SU-DHL-6 (cell line): ENCODE measurements around the gene SMARCAD1.

Experiments used
- H2AFZ ChIP-seq: fragments of 200-600 bp; sonication (generic); 2 replicates; pipeline ENCODE4 v1.6.1; 2014; ENCODE audit warnings: low read depth, mild to moderate bottlenecking, moderate library complexity, mixed read lengths, antibody characterized with exemption, low read length; ENCODE audit not compliant: severe bottlenecking
- H3F3A ChIP-seq: fragments of 200-600 bp; shearing (Covaris generic); 2 replicates; pipeline ENCODE4 v1.6.0; 2016; ENCODE audit warnings: antibody characterized with exemption, mild to moderate bottlenecking; ENCODE audit not compliant: insufficient read depth
- H3K27ac ChIP-seq: fragments of 200-600 bp; sonication (generic); 2 replicates; pipeline ENCODE4 v1.5.1; 2016; ENCODE audit warnings: low read depth, mild to moderate bottlenecking, low read length, moderate library complexity, mixed read lengths
- H3K27me3 ChIP-seq: fragments of 200-600 bp; sonication (generic), shearing (Covaris generic); 2 replicates; pipeline ENCODE4 v1.6.0; 2014; ENCODE audit warnings: mild to moderate bottlenecking, low read length
- H3K36me3 ChIP-seq: fragments of 200-600 bp; sonication (generic); 2 replicates; pipeline ENCODE4 v1.6.1; 2014; ENCODE audit warnings: mild to moderate bottlenecking, low read length, mixed read lengths
- H3K4me2 ChIP-seq: fragments of 300-600, 200-600 bp; shearing (Covaris generic), sonication (generic); 2 replicates; pipeline ENCODE4 v1.6.0; 2014; ENCODE audit warnings: low read length, low read depth, mild to moderate bottlenecking; ENCODE audit not compliant: poor library complexity, severe bottlenecking
- H3K4me3 ChIP-seq: fragments of 200-600 bp; sonication (generic); 2 replicates; pipeline ENCODE4 v1.5.1; 2014; ENCODE audit warnings: antibody characterized with exemption, low read length, mild to moderate bottlenecking, mixed read lengths; ENCODE audit not compliant: insufficient read depth, poor library complexity, severe bottlenecking
- H3K79me2 ChIP-seq: fragments of 200-600 bp; sonication (generic); 2 replicates; pipeline ENCODE4 v1.6.1; 2014; ENCODE audit warnings: mild to moderate bottlenecking, low read length, moderate library complexity; ENCODE audit not compliant: insufficient read depth
- H3K9ac ChIP-seq: fragments of 200-600 bp; sonication (generic); 2 replicates; pipeline ENCODE4 v1.7.0; 2014; ENCODE audit warnings: mild to moderate bottlenecking, low read length
- H3K9me2 ChIP-seq: fragments of 200-600 bp; sonication (generic); replicated peaks from 2 replicates; pipeline ENCODE4 v1.6.1; 2014; ENCODE audit warnings: low read length; ENCODE audit not compliant: insufficient read depth
- H3K9me3 ChIP-seq: fragments of 200-600 bp; sonication (generic); 2 replicates; pipeline ENCODE4 v1.6.1; 2014; ENCODE audit warnings: low read length, mixed read lengths; ENCODE audit not compliant: insufficient read depth
- H4K20me1 ChIP-seq: fragments of 200-600 bp; sonication (generic); 2 replicates; pipeline ENCODE4 v1.6.1; 2014; ENCODE audit warnings: low read depth, mild to moderate bottlenecking, antibody characterized with exemption, low read length, moderate library complexity, mixed read lengths
- CTCF ChIP-seq: fragments of 200-600 bp; sonication (generic); IDR thresholded peaks from one replicate; pipeline ENCODE4 v1.5.1; 2017; ENCODE audit warnings: antibody characterized with exemption, mild to moderate bottlenecking, low read length, moderate library complexity; ENCODE audit not compliant: insufficient read depth, poor library complexity, severe bottlenecking
- EZH2phosphoT487 ChIP-seq: fragments of 200-600 bp; sonication (generic), shearing (Covaris generic); conservative IDR thresholded peaks from 2 replicates; pipeline ENCODE4 v1.6.1; 2018; ENCODE audit warnings: mild to moderate bottlenecking, antibody characterized with exemption, low read length, moderate library complexity, mixed read lengths

The SMARCAD1 gene

GRCh38 chr4:94171616-94172015 lies 36.0 kb upstream of the SMARCAD1 start:
- no peak overlapping the region for H3K4me3 ChIP-seq
- no peaks in the 10 kb centered on the region for H3K36me3 ChIP-seq
- TF ChIP-seq CTCF (no peak), EZH2phosphoT487 (no peak)
- no peaks in the 10 kb centered on the region for H3K9me3 ChIP-seq
- H3K27me3 ChIP-seq, result no peaks in the 10 kb centered on the region
- H3K27ac ChIP-seq, result no peak overlapping the region
- H2AFZ ChIP-seq, result no peak overlapping the region
- no peaks in the 10 kb centered on the region for H3K79me2 ChIP-seq
- H3K4me2 ChIP-seq, result no peak overlapping the region
- no peaks in the 10 kb centered on the region for H3K9me2 ChIP-seq
- no peaks in the 10 kb centered on the region for H4K20me1 ChIP-seq
- no peaks in the 10 kb centered on the region for H3F3A ChIP-seq
- no peak overlapping the region for H3K9ac ChIP-seq

- Histone ChIP-seq H2AFZ (no peak overlapping the region), H3K27ac (no peak overlapping the region), H3K9me2 (no peaks in the 10 kb centered on the region), H3K9me3 (no peaks in the 10 kb centered on the region), H3K9ac (no peak overlapping the region), H4K20me1 (no peaks in the 10 kb centered on the region), H3K36me3 (no peaks in the 10 kb centered on the region), H3K4me2 (no peak overlapping the region), H3K4me3 (no peak overlapping the region), H3K79me2 (no peaks in the 10 kb centered on the region), H3F3A (no peaks in the 10 kb centered on the region), H3K27me3 (no peaks in the 10 kb centered on the region)
- TF ChIP-seq CTCF (no peak), EZH2phosphoT487 (no peak)
Observed at GRCh38 chr4:94175553-94176261, 32.0 kb upstream of the SMARCAD1 start.

GRCh38 chr4:94177822-94178221 lies 29.8 kb upstream of the SMARCAD1 start:
- no peak overlapping the region for H2AFZ ChIP-seq
- no peak overlapping the region for H3K27ac ChIP-seq
- no peaks in the 10 kb centered on the region for H3K27me3 ChIP-seq
- TF ChIP-seq EZH2phosphoT487 (no peak), CTCF (no peak)
- H3K36me3 ChIP-seq, result no peaks in the 10 kb centered on the region
- no peaks in the 10 kb centered on the region for H3K9me2 ChIP-seq
- H3K79me2 ChIP-seq, result no peaks in the 10 kb centered on the region
- H4K20me1 ChIP-seq, result no peaks in the 10 kb centered on the region
- H3F3A ChIP-seq, result no peaks in the 10 kb centered on the region
- no peaks in the 10 kb centered on the region for H3K9me3 ChIP-seq
- no peak overlapping the region for H3K9ac ChIP-seq
- no peak overlapping the region for H3K4me2 ChIP-seq
- no peak overlapping the region for H3K4me3 ChIP-seq
